Heart right ventricle (tissue), 16 donors: ENCODE measurements around the gene KCNMA1. TPM values are rescaled to one million over a fixed set of nuclear protein-coding genes. Genes with fewer than 3 reads are reported as not detected.

Experiments used
- ATAC-seq, 8 donors: fragments of 200-7000 bp; cut with Tn5 transposase; one replicate each; pipeline ENCODE4 v1.9.1; 2020; ENCODE audit warnings: mild to moderate bottlenecking in 8 of 8, moderate library complexity in 8 of 8, moderate number of reproducible peaks in 1 of 8
- DNase-seq, 2 donors: peaks; one replicate each; pipeline ENCODE4 v3.0.0-alpha.2; 2020
- H3K27ac ChIP-seq, 10 donors: fragments of 200-600 bp; sonication (generic) in 2 of 10; one replicate each; pipeline versions ENCODE4 v1.5.0 to v1.8.0; 2020 to 2022; ENCODE audit warnings: mild to moderate bottlenecking in 3 of 10
- H3K27me3 ChIP-seq, 7 donors: fragments of 200-600 bp; one replicate each; pipeline ENCODE4 v1.8.0; 2021 to 2022; ENCODE audit warnings: mild to moderate bottlenecking in 2 of 7
- H3K36me3 ChIP-seq, 9 donors: fragments of 200-600 bp; sonication (generic) in 1 of 9; one replicate each; pipeline versions ENCODE4 v1.5.0 to v1.8.0; 2020 to 2022; ENCODE audit warnings: mild to moderate bottlenecking in 2 of 9
- H3K4me1 ChIP-seq, 9 donors: fragments of 200-600 bp; sonication (generic) in 1 of 9; one replicate each; pipeline versions ENCODE4 v1.5.0 to v1.8.0; 2020 to 2022; ENCODE audit warnings: mild to moderate bottlenecking in 4 of 9
- H3K4me3 ChIP-seq, 10 donors: fragments of 200-600 bp; sonication (generic) in 2 of 10; one replicate each; pipeline versions ENCODE4 v1.5.0 to v1.8.0; 2020 to 2022; ENCODE audit warnings: mild to moderate bottlenecking in 7 of 10, moderate library complexity in 2 of 10
- H3K9me3 ChIP-seq, 11 donors: fragments of 200-600 bp in 10 of 11; sonication (generic) in 2 of 11; one replicate each; pipeline versions ENCODE4 v1.5.0 to v1.8.0; 2013 to 2022; ENCODE audit warnings: mild to moderate bottlenecking in 2 of 11, control low read depth in 1 of 11, moderate library complexity in 1 of 11
- WGBS, 2 donors: extraction: QIAGEN DNeasy Blood & Tissue Kit; methylation state at CpG; one replicate each; pipeline ENCODE4 v1.1.7; 2013; ENCODE audit warnings: inconsistent platforms in 1 of 2; 5-methylcytosine and 5-hydroxymethylcytosine counted together
- intact Hi-C, 10 donors: fragments of 100-400 bp; cut with DNase I; formaldehyde crosslinking; loops; one replicate each; pipeline versions ENCODE4 v1.11.1 to v1.14.2; 2022
- polyA plus RNA-seq, 2 donors: library from polyadenylated mRNA; stranded (reverse); fragments of 200-250 nt; gene quantifications; one replicate each; pipeline ENCODE4 v1.2.3, GENCODE V29; 2013
- total RNA-seq, 10 donors: library from RNA; stranded (reverse); fragmentation: NEBNext Ultra II Directional in 3 of 10; extraction: Animal tissue kit (Norgen Biotek cat#: 25700) in 3 of 10; gene quantifications; one replicate each; pipeline versions ENCODE4 v1.2.1 to v1.2.4, GENCODE V29; 2021 to 2023
- TF ChIP-seq, protein P1 (sequence below), 9 donors: fragments of 200-600 bp; sonication (generic) in 2 of 9; IDR thresholded peaks; one replicate each; pipeline versions ENCODE4 v1.5.0 to v1.8.0; 2021 to 2022; ENCODE audit warnings: antibody characterized with exemption in 9 of 9, mild to moderate bottlenecking in 5 of 9, moderate library complexity in 1 of 9
- donor health status: Arrhythmogenic right ventricular cardiomyopathy.
- donor health status: ischemic (EF 13 %, LVEDD 7.1; RV severe dilation, severe dysfunction).
- donor health status: healthy with polysubstance abuse.
- donor health status: DM: no; HTN: yes; CAD: no.
- donor health status: DM: no; HTN: no; CAD: no.
- donor health status: ischemic (EF 25% LVEDD 6.9; RV normal size, moderate dysfunction).
- donor health status: ischemic (EF 25% LVEDD 5.7; RV mildly dilated, moderate dysfunction).
- donor health status: healthy.
- donor health status: DM: yes; HTN: yes; CAD: no.
- donor health status: Ischemic cardiomyopathy.
- donor health status: ischemic (EF 35%, LVEDD 5.7; RV mildly dilated, moderate dysfunction).
- donor health status: nonischemic (EF 11% LVEDD 7.7; RV severe dilation, severe dysfunction).
- donor health status: DM: yes; HTN: yes; CAD: no.
- donor health status: PGD.
- donor health status: ischemic (EF 29% LVEDD 5.4; RV normal size, mild dysfunction).
- donor health status: nonischemic (EF 23%, LVEDD 6.1; RV moderate dilation, normal function).

KCNMA1 gene
- total and polyA plus RNA-seq, 12 donors = 0.59 to 5.3 (median 1.6) TPM

DNA sequence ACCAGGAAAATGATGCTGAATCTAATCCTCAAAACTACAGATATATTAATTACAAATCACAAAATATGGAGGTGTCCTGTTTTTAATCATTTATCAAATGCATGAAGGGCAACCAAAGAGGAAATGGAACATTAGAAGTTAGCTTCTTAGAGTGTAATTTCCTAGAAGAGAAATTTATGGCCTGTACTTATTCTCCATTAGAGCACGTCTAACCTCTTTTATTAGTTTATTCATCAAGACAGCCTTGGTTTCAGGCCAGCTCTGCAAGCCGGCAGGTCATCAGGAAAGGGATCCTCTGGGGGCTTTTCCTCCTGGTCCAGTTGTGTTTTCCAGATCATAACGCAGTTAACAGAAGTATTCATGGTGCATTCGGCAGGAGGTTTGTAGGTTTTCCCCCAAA lies 517.6 kb downstream of the KCNMA1 start:
- Histone ChIP-seq H3K4me3 (no peak overlapping the region), H3K27me3 (peaks cover 0 to 32% (median 5%) of the 10 kb centered on the region in 7 donors), H3K27ac (no peak overlapping the region), H3K36me3 (no peaks in the 10 kb centered on the region), H3K9me3 (no peaks in the 10 kb centered on the region), H3K4me1 (no peaks in the 10 kb centered on the region)
- 51 to 55% methylated on average over 4 of the region's 4 CpGs for WGBS, 2 donors
- TF ChIP-seq, protein P1, sequence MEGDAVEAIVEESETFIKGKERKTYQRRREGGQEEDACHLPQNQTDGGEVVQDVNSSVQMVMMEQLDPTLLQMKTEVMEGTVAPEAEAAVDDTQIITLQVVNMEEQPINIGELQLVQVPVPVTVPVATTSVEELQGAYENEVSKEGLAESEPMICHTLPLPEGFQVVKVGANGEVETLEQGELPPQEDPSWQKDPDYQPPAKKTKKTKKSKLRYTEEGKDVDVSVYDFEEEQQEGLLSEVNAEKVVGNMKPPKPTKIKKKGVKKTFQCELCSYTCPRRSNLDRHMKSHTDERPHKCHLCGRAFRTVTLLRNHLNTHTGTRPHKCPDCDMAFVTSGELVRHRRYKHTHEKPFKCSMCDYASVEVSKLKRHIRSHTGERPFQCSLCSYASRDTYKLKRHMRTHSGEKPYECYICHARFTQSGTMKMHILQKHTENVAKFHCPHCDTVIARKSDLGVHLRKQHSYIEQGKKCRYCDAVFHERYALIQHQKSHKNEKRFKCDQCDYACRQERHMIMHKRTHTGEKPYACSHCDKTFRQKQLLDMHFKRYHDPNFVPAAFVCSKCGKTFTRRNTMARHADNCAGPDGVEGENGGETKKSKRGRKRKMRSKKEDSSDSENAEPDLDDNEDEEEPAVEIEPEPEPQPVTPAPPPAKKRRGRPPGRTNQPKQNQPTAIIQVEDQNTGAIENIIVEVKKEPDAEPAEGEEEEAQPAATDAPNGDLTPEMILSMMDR (IDR thresholded peaks at IDR 0.05) = no peak
- intact Hi-C loops = no loop called here
- DNase-seq (no peak), ATAC-seq (no peak)

DNA sequence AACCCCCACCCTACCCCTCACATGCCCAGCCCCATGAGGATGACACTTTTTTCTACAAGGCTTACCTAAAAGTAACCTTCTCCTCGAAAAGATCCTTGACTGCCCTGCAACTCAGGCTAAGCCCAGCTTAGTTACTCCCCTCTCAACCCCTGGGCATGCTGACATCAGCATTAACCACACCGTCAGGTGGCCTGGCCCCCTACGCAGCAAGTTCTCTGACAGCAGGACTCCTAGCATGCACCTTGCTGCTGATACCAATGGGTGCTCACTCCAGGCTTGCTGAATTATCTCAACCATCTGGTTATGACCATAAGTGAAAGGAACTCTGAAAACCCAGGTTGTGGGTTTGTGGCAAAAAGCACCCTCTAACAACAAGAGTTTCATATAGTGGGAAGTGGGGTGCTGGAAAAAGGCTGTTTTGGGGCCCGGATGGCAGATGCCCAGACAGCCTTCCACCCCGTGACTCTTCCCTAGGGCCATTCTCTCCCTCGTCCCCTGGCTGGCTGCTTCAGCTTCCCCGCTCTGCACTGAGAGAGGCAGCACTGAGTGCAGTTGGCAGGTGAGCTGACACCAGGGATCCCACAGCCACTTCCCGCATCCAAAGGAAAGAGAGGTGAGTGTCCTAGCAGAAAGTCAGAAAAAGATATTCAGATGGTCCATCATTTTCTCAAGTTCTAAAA lies 518.9 kb downstream of the KCNMA1 start:
- intact Hi-C loops = loop anchor here in 1 of 10 donors (10.0 kb wide), 1 partner anchor 574 kb away; no protein-coding TSS in a partner anchor
- 81 to 89% methylated on average over 8 of the region's 8 CpGs for WGBS, 2 donors
- TF ChIP-seq, protein P1 (IDR thresholded peaks at IDR 0.05) = no peak

DNA sequence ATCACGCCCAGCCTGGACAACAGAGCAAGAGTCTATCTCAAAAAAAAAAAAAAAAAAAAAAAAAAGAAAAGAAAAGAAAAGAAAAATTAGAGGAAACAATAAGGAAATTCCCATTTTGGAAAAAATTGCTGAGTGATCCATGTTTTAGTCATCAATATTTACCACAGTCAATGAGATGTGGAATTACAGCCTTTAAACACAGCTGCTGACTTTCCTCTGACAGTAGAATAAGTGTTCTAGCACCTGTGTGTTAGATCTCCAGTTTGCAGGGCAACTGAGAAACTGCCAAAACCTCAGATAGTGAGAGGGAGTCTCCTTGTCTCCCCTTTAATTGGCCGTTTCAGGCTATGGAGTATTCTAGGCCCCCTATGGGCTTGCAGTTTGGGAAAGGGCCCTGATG lies 520.1 kb downstream of the KCNMA1 start:
- Histone ChIP-seq H3K4me3 (no peak overlapping the region), H3K4me1 (no peaks in the 10 kb centered on the region), H3K9me3 (no peaks in the 10 kb centered on the region), H3K27me3 (peaks cover 0 to 41% (median 4%) of the 10 kb centered on the region in 7 donors), H3K36me3 (no peaks in the 10 kb centered on the region), H3K27ac (no peak overlapping the region)
- intact Hi-C loops = loop anchor here in 1 of 10 donors (10.0 kb wide), 1 partner anchor 573 kb away; no protein-coding TSS in a partner anchor
- TF ChIP-seq, protein P1 (IDR thresholded peaks at IDR 0.05) = no peak
- no peak for ATAC-seq
- DNase-seq = no peak
- WGBS, 2 donors = 86 to 93% methylated on average over 2 of the region's 2 CpGs

More for the DNA sequence above, 518.9 kb downstream of the KCNMA1 start:
- no peaks in the 10 kb centered on the region for H3K36me3 ChIP-seq
- DNase-seq (no peak), ATAC-seq (no peak)
- H3K27me3 ChIP-seq = peaks cover 0 to 38% (median 4%) of the 10 kb centered on the region in 7 donors
- H3K9me3 ChIP-seq = no peaks in the 10 kb centered on the region
- no peak overlapping the region for H3K4me3 ChIP-seq
- no peak overlapping the region for H3K27ac ChIP-seq
- no peaks in the 10 kb centered on the region for H3K4me1 ChIP-seq

DNA sequence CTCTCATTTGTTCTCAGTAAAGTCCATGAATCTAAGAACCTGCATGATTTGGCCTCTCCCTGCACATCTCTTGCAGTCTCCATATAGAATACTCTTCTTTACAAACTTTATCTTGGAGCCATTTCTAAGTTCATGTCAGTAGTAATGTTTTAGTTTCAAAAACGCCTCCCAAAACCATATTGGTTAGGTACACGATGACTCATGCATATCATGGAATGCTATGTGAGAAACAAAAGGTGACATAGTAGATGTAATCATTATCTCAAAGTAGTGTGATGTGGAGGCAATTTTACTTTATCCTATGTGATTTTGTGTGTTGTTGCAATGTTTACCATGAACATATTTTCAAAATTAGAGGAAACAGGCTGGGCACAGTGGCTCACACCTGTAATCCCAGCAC lies 520.7 kb downstream of the KCNMA1 start:
- TF ChIP-seq, protein P1 (IDR thresholded peaks at IDR 0.05) = no peak
- Histone ChIP-seq H3K36me3 (no peaks in the 10 kb centered on the region), H3K27ac (no peak overlapping the region), H3K9me3 (no peaks in the 10 kb centered on the region), H3K27me3 (peaks cover 0 to 37% (median 4%) of the 10 kb centered on the region in 7 donors), H3K4me1 (peaks cover 0 to 3% (median 0%) of the 10 kb centered on the region in 9 donors), H3K4me3 (no peak overlapping the region)
- ATAC-seq (no peak), DNase-seq (no peak)
- intact Hi-C loops = loop anchor here in 1 of 10 donors (10.0 kb wide), 1 partner anchor 572 kb away; no protein-coding TSS in a partner anchor
- 82 to 90% methylated on average over 2 of the region's 2 CpGs for WGBS, 2 donors
